Fibroblast of mammary gland (primary cell): ENCODE data around the gene POU3F1.

Source experiments
- DNase-seq: peaks from one replicate; pipeline ENCODE4 v3.0.0-alpha.2; 2010; ENCODE audit warnings: low read depth
- H3K4me3 ChIP-seq: 2 replicates; pipeline ENCODE4 v1.5.1; 2011; ENCODE audit warnings: low read depth, mild to moderate bottlenecking, low read length, moderate library complexity; ENCODE audit not compliant: control insufficient read depth
- CTCF ChIP-seq: conservative IDR thresholded peaks from 2 replicates; pipeline ENCODE4 v1.5.1; 2011; ENCODE audit warnings: low read depth, low read length, inconsistent platforms; ENCODE audit not compliant: control insufficient read depth, insufficient read depth

Gene POU3F1

DNA sequence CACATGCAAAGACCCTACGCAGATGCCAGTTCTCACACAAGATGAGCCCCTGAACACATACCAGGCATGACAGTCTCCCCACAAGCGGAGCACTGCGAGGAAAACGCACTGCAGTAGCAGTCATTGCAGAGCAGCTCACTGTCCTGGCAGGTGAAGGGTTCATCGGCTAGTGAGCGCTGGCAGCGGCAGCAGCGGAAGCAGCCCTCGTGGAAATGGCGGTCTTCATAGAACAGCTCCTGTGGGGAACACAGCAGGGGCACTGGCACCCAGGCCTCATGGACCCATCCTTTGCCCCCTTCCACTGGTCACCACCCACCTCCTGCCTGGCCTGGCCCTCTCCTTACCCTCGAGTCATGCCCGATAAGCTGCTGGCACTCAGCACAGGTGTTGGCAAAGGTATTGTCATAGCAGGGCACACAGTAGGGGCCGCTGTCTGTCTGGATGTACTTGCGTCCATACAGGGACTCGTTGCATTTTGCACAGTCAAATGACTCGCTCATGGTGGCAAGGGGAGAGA is 47.6 kb downstream of the POU3F1 start:
- no peak overlapping the region for H3K4me3 ChIP-seq
- no peak for DNase-seq
- no peak for TF ChIP-seq CTCF

GRCh38 chr1:37998089-37998808 is 48.3 kb downstream of the POU3F1 start:
- TF ChIP-seq CTCF: no peak
- DNase-seq: no peak
- H3K4me3 ChIP-seq: no peak overlapping the region

DNA sequence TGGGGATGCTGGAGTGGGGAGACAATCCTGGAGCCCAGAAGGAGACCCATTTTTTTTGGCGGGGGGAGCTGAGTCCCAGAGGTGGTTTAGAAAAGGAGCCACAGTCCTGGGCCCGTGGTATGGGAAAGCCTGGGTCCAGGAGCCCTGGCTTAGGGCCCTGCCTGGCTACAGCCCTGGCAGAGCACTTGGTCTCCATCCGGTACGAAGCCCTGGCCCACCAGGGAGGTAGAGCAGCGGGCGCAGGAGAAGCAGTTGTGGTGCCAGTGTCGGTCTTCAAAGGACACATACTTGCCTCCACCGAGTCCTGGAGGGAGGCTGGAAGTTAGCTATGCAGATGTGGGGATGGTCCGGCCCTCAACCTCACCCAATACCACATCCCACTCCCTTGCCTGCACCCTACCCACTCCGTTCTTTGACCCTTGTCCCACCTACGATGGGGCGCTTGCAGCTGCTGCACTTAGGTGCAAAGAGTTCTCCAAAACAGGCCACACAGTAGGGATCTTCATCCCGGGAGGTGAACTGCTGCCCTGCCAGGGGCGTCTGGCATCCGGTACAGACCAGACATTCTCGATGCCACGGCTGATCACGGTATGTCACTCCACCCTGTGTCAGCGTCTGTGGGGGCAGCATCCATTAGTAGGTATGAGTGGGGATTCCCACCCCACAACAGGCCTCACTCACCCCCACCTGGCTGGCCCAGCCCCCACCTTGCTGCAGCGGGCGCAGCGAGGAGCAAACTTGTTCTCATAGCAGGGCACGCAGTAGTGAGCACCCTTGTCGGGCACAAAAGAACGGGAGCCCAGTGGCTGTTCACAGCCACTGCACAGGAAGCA is 49.1 kb downstream of the POU3F1 start:
- no peak overlapping the region for H3K4me3 ChIP-seq
- no peak for TF ChIP-seq CTCF
- DNase-seq: no peak

- peak; percentile 97 for DNase-seq
- H3K4me3 ChIP-seq: peak overlapping the region; percentile 40
- TF ChIP-seq CTCF: no peak
Observed at GRCh38 chr1:37995751-37996345, 50.7 kb downstream of the POU3F1 start.

- H3K4me3 ChIP-seq: peak overlapping the region; percentile 40
- no peak for TF ChIP-seq CTCF
- no peak for DNase-seq
Observed at GRCh38 chr1:37994886-37995566, 51.6 kb downstream of the POU3F1 start.
